Fibroblast of skin of abdomen (primary cell): ENCODE results near the gene CHSY1.
A peak's percentile ranks its signal among the peaks of the same experiment; 100 is the strongest.

Source experiments
- DNase-seq: peaks from one replicate; pipeline ENCODE4 v3.0.0-alpha.2; 2013

CHSY1 gene

DNA sequence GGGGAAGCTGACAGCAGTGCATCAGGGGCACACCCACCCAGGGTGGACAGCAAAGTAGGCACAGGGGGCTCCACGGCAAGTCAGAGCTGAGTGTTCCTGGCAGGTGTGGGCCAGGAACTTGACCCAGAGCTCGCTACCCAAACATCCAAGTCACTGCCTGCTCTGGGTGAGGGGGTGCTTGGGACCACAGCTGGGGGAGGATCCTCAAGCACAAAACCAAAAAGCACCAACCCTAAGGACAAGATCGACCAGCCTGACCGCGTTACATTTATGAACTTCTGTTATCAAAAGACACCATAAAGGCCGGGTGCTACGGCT lies 101.2 kb downstream of the CHSY1 start:
- no peak for DNase-seq

DNA sequence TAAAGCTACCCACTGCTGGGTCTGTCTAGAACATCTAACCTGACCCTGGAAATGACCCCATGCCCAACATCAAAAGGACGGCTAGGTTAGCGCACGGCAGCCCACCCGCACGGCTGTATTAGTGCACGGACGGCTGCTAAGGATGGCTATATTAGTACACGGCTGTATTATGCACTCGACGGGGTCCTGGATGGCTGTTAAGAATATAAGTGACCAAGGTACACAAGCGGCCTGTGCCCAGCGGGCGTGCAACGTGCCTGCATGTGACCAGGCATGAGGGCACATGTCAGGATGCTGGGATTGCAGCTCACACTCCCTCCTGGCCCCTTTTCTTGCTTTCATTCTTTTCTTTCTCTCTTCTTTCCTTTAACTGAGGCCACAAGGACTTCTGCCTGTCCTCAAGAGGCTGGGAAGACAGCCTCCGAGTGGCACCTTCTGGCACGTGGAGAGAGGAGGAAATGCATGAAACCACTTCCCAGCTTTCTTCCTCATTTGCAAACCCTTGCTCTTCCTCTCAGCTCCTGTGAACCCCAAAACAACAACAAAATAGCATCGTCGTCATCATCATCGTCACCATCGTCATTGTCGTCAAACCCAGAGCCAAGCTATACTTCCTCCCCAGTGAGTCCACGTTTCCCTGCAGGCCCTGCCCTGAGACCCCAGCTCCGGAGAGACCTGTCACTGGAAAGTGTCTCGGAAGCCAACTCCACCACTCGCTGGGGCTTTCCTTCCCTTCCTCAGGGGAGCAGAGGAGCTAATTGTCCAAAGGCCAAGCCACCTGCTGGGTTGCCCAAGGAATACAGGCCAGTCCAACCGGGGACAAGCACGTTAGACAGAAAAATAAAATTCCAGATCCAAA lies 101.8 kb downstream of the CHSY1 start:
- DNase-seq: no peak

DNA sequence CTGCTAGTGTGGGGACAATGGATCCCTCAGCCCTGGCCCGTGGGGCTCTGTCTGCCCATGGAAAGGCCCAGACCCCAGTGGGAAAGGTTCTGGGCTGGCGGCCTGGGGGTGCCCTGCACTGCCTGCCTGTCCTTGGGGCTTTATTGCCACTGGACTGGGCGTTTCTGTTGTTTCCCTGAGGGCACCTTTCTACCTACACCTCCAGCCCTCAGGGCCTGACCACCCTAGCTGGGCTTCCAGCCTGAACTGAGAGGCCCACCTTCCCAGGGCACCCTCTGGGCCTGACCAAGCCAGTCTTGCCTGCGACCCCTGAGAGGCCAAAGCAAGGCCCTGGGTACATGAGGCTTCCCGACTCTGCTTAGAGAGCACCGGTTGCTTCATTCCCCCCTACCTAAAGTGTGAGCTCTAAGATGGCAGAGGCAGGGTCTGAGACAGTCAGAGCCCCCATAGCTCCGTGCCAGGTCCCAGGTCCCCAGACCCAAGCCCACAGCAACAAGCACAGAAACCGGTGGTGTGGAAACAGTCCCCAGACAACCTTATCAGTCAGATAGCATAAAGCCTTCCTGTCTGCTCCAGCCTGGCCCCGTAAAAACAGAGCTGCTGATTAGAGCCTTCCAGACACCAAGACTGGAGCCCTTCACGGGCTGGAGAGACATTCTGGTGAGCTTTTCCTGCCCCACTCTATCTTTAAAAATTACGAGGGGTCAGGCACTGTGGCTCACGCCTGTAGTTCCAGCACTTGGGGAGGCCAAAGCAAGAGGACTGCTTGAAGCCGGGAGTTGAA lies 102.8 kb downstream of the CHSY1 start:
- no peak for DNase-seq

DNA sequence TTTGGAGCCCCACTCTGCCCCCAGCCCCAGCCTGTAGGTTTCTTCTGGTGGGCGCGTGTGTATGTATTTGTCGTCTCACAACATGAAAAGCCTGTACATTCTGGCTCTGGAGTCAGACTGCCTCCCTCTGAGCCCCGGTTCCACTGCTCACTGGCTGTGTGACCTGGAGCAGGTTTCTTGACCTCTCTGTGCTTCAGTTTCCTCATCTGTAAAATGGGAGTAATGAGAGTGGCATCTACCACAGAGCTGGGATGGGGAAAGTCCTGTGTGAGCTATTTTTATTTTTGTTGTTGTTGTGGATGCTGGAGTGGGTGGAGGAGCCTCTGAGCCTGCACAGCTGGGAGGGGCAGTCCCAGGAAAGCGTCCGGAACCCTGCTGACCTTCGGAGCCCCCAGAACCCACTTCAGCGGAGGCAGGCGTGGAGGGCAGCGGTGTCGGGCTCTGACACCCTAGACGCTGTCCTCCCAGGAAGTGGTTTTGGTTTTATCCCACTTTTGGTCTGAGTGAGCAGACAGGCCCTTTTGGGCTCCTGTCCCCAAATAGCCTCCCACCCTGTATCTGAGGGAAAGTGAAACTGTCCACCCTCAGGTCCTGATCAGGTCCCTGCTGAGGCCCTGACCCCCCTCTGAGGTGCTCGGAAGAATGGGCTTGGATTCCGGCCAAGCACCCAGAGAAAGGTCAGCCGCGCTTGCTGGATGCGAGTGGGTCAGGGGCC lies 103.5 kb downstream of the CHSY1 start:
- DNase-seq: no peak

- DNase-seq: no peak
These were observed 104.7 kb downstream of the CHSY1 start for GRCh38 chr15:101147181-101147580.

- DNase-seq: no peak
These were observed 105.6 kb downstream of the CHSY1 start for GRCh38 chr15:101146118-101146702.

DNA sequence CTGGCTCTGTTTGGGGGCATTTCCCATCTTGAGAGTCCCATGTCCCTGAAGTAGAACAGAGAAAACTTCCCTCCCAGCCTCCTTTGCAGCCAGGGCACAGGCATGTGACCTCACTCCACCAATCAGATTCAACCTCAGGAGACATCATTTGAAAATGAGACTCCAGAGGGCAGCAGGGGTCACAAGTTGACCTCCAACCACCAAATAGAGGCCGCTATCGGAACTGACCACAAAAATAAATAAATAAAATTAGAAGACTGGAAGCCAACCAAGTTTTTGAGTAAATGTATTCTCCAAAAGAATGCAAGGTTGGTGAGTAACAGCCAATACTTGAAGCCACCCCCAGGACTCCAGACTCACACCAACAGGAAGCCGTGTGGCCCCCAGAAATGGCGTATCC lies 106.5 kb downstream of the CHSY1 start:
- no peak for DNase-seq

DNA sequence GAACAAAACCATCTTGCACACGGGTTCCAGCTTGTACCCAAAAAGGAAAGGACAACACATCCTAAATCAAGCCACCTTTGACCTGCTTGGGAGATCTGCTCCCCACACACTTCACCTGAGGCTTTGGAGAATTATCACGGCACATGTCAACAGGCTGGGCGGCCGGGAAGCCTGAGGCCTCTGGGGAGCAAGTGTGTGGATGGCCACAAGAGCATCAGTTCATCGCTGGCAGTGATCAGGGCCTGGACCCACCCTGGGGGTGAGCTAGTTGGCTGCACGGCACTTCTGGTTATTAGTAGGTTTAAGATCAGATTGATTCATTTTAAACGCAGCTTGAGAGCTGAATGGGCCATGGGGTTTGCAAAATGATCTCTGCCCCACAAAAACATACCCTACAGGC lies 108.5 kb downstream of the CHSY1 start:
- no peak for DNase-seq

- DNase-seq: no peak
These were observed 109.1 kb downstream of the CHSY1 start for GRCh38 chr15:101142711-101143110.

DNA sequence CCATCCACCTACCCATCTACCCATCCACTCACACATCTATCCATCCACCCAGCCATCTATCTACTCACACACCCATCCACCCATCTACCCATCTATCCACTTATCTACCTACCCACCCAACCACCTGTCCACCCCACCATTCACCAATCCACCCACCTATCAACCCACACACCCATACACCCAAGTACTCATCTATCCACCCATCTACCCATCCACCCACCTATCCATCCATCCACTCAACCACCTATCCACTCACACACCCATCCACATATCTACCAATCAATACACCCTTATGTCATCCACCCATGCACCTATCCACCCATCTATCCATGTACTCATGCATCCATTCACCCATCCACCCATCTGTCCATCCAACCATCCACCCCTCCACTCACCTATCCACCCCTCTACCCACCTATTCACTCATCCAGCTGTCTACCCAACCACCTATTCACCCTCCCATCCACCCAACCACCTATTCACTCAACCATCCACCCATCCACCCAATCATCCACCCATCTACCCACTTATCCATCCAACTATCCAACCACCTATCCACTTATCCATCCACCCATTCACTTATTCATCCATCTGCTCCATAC lies 109.8 kb downstream of the CHSY1 start:
- DNase-seq: no peak

GRCh38 chr15:101140697-101141065 lies 111.2 kb downstream of the CHSY1 start:
- no peak for DNase-seq

GRCh38 chr15:101139986-101140696 lies 111.7 kb downstream of the CHSY1 start:
- DNase-seq: no peak

- DNase-seq: peak; percentile 77
These were observed 112.7 kb downstream of the CHSY1 start for GRCh38 chr15:101138913-101139880.

GRCh38 chr15:101138086-101138660 lies 113.7 kb downstream of the CHSY1 start:
- no peak for DNase-seq

DNA sequence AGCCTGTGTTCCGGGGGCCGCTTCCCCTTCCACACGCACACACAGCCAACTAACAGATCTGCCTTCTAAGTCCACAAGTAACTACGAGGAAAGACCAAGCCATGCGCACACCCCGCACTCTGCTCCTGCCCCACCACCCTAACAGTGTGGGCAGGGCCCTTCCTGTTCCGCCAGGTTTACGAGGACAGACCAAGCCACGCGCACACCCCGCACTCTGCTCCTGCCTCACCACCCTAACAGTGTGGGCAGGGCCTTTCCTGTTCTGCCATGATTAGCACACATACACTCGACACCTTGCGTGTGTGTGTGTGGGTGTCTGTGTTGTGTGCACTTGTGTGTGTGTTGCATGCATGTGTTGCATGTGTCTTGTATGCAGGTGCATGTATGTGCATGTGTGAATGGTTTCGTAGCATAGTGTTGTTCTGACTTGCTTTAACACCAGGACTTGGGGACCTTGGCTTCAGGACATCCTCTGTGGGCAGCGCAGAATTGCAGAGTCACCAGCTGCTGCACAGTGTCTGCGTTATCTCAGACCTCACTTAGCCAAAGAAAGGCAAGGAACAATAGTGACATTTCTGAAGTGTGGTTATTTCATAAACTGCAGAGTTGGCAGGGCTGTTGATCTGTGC lies 114.4 kb downstream of the CHSY1 start:
- no peak for DNase-seq

GRCh38 chr15:101136381-101137268 lies 115.2 kb downstream of the CHSY1 start:
- DNase-seq: no peak

DNA sequence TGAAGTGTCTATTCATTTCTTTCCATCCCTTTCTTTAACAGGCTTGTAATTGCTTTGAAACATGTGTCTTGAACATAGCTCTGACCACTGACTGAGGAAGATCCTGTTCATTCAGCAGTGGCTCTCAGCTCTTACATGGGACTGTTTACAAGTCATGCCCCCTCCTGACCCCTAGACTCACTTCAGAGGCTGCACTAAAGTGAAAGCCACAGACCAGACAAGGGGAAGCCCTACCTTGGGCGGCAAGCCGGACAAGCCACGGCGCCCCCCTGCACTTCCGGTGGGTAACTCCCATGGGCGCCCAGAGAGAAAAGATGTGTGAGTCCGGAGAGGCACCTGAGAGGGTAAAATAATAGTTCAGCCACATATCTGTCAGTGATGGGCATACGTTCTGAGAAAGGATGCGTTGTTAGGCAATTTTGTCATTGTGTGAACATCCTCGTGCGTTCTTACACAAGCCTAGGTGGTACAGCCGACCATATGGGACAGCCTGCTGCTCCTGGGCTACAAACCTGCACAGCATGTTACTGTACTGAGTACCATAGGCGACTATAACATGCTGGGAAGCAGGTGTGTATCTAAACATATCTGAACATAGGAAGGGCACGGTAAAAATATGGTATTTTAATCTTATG lies 116.2 kb downstream of the CHSY1 start:
- no peak for DNase-seq

- no peak for DNase-seq
These were observed 117.1 kb downstream of the CHSY1 start for GRCh38 chr15:101134780-101135179.
